ENCODE data around the gene GNAZ.

- TF ChIP-seq CTCF (IDR thresholded peaks at IDR 0.05): no peak
- no peak for TF ChIP-seq POLR2AphosphoS5 (IDR thresholded peaks at IDR 0.05)
- TF ChIP-seq POLR2A (IDR thresholded peaks at IDR 0.05): no peak
Observed at GRCh38 chr22:23109079-23109347, 38.7 kb downstream of the GNAZ start.

Data from stomach (tissue), 4 donors.